COLO829 (cell line): Measurements from ENCODE around the gene BRD3OS.

Source experiments
- DNase-seq: peaks from one replicate; pipeline ENCODE4 v3.0.0; 2012; ENCODE audit warnings: low spot score

Gene BRD3OS

DNA sequence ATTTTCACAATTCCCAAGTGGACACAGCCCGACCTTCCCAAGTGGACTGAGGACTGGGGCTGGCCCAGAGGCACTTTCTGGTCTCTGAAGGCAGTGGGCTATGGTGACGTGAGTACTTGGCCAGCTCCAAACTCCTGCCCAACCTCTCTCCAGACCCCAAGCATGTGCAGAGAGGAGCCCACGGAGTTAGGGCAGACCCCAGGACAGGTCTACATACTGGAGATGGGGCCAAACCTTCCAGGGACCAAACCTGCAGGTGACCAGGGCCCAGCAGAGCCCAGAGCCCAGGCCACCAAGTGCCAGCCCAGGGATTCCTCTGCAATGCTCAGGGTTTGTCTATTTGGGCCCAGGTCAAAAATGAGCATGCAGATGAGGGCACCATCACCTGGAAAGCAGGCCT, 27.2 kb downstream of the BRD3OS start:
- no peak for DNase-seq

GRCh38 chr9:134052941-134053340, 27.7 kb downstream of the BRD3OS start:
- DNase-seq, result no peak

GRCh38 chr9:134053401-134053871, 28.2 kb downstream of the BRD3OS start:
- no peak for DNase-seq

DNA sequence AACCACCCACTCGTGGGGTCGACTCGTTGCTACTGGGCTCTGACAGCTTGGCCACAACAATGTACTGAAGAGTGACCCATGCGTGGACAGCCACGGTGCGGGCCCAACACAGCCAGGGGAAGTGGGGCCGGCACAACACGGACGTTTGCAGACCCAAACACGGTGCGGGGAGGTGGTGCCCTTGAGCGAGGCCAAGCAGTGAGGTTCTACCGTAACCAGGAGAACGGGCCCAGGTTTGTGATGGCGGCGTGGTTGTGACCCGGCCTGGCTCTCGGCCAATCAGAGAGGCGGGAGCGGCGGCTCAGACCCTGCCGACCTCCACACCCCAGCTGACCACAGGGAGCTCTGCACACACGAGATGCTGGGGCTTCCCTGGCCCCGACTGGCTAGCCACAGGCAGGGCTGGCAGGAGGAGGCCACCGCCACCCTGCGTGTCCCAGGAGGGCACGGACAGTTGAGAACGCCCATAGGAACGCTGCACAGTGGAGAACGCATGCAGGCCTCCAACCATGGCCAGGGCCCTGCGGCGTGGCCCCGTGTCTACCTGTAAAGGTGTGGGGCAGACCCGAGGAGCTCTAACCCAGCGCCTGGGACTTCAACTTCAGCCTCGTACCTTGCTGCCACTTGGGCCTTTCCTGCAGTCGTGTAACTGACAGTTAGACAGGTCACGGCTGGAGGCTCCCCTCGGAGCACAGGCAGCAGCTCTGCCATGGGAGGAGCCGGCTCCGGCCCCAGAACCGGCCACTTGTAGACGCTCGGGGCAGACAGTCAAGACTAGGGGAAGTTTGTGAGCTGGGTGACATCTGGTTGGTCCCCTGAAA, 28.9 kb downstream of the BRD3OS start:
- no peak for DNase-seq

GRCh38 chr9:134054891-134055811, 29.9 kb downstream of the BRD3OS start:
- no peak for DNase-seq

- DNase-seq, result no peak
Measured at GRCh38 chr9:134055981-134056461, 30.7 kb downstream of the BRD3OS start.

DNA sequence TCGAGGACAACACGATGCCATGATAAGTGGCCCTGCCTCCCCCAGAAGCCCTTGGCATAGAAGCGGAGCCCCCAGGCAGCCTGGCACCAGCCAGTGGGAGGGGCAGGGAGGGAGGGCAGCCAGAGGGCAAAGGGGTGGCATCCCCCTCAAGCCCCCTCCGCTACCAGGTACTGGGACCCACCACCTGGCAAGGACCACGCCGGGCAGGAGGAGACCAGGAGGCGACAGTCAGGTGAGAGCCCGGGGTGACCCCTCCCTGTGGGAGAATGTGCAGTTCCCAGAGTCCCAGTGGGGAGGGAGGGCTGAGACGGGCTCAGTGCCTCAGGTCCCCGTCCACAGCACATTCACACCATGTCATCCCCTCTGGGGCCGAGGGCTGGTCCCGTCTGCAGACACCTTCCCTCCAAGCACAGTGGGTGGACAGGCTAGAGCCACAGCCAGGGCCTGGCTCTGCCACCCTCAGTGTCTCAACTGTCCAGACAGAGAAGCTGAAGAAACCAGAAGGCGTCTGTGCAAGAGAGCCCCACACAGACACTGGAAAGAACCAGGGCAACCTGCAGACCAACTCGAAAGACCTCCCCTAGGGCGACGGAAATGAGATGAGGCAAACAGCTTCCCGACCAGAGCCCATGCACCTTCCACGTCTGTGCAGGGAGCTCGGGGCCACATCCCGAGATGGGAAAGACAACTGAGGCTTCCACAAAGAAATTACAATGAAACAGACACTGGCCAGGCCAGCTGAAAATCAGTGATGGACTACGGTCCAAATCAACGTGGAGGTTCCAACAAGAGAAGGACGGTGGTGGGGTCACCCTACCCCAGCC, 31.4 kb downstream of the BRD3OS start:
- no peak for DNase-seq

GRCh38 chr9:134057307-134057657, 32.0 kb downstream of the BRD3OS start:
- no peak for DNase-seq

GRCh38 chr9:134057751-134058701, 32.7 kb downstream of the BRD3OS start:
- no peak for DNase-seq

GRCh38 chr9:134058716-134059115, 33.4 kb downstream of the BRD3OS start:
- no peak for DNase-seq

- no peak for DNase-seq
Measured at GRCh38 chr9:134059188-134059641, 33.9 kb downstream of the BRD3OS start.

DNA sequence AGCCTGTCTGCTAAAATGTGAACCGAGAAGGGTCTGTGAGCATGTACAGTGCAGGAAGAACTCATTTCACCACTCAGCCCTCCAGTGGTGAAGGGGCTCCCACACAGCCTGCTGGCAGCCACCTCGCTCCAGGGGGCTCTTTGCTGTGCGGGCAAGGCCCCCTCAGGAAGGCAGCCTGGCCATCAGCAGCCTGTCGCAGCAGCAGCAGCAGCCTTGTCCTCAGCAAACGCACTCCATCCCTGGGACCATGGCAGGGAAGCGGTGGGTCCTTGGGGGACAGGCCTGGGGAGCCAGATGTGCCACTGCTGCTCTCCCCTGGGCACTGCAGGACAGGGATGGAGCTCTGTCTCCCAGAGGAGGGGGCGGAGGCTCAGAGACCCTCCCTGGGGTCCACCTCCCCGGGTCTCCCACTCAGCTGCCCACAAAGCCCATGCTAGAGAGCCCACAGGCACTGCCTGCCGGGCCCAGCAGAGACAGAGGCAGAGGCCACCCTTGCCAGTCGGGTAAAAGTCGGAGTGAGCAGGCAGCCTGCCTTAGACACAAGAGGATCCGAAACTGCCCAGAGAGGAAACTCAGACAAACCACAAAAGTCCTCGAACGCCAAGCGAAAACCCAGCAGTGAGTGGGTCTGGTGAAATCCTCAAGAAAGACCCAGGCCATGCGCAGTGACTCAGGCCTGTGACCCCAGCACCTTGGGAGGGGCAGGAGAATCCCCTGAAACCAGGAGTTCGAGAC, 34.5 kb downstream of the BRD3OS start:
- DNase-seq, result no peak

DNA sequence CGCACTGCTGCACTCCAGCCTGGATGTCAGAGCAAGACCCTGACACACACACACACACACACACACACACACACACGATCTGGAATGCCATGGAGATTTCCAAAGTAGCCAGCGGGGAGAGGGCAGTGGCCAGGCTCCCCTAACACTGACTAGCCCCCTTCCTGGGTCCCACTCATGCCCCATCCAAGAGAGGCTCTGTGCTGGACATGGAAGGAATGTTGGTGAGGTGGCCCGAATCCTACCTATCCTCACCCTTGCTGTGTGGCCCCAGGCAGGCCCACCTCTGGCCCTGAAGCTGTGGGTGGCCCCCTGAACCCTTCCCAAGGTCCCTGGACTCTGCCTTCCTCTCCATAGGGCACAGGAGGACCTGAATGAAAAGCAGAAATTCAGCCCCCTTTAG, 35.3 kb downstream of the BRD3OS start:
- no peak for DNase-seq

GRCh38 chr9:134061019-134061687, 35.9 kb downstream of the BRD3OS start:
- DNase-seq, result no peak

DNA sequence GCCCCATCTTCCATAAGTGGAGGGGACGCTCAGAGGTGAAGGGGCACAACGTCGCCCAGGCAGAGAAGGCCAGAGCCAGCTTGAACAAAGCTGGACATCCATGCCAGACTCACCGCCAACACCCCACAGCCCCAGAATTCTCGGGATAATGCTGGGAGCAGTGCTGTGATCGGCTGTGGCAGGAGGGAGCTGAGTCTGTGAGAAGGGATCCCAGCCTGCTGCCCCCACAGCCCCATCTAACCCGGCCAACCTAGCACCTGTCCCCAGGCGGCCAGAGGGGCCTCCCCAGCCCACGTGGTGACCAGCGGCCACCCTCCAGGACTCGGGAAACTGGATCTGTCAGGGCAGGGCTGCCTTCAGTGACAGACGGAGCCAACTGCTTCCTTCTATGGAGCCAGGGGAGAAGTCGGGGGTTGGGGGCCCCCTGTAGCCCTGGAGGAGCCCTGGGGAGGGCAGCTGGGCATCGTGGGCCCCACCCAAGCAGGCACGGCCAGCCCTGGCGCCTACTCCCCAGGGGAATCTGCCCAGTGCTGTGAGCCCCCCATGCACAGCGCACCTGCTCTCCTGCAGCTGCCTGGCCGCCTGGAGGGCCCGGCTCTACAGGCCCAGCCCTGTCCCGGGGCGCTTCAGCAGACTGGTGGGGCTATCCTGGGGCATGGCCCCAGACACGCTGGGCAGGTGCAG, 36.5 kb downstream of the BRD3OS start:
- no peak for DNase-seq

GRCh38 chr9:134062461-134063087, 37.3 kb downstream of the BRD3OS start:
- DNase-seq, result no peak

DNA sequence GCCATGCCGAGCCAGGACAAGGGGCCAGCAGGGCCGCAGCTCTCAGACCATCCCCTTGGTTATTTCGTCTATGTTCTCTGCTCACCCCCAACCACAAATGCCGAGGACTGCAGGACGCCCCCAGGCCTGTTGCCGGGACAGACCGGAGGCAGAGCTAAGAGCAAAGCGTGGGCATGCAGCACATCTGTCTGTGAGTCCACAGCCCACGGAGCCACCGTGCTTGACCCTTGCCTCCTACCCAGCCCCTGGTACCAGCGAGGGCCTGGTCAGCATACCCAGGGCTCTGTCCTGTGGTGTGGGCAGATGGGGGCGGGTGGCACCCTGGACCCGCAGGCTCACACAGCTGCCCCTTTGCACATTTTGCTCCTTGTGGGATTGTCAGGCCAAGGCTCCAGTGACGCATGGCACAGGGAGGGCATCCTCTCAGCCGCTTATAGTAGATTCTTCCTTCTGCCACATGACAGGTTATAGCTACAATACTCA, 37.8 kb downstream of the BRD3OS start:
- no peak for DNase-seq
